ENCODE results near the gene KIF3A. TPM values are rescaled to one million over a fixed set of nuclear protein-coding genes. Genes with fewer than 3 reads are reported as not detected.

KIF3A gene
- total RNA-seq, 1 experiment from 2014 or later: 13.2 TPM

DNA sequence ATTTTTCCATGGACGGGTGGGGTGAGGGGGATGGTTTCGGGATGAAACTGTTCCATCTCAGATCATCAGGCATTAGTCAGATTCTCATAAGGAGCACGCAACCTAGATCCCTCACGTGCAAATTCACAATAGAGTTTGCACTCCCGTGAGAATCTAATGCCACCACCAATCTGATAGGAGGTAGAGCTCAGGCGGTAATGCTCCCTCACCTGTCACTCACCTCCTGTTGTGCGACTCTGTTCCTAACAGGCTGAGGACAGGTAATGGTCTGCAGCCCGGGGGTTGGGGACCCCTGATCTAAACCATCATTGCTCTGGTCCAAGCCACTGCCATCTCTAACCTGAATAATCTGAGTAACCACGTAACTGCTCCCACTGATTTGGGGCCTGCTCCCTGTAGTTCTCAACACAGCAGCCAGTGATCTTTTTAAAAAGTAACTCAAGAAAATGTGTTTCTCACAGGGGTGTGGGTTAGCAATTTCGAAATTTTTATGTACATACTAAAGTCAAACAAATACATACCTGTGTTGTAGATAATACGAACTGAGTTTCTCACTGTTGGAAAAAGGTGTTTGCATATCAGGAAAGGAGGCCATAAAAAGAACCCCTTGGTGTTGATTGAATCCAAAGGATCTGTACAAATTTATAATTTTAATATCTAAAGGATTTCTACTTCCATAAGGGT lies 90.6 kb downstream of the KIF3A start:
- Histone ChIP-seq H3K9ac (ENCODE audit: extremely low read depth, insufficient read length, low read length) (no peak overlapping the region), H3K27me3 (ENCODE audit: insufficient read depth, low read length) (no peaks in the 10 kb centered on the region), H2BK5ac (ENCODE audit: insufficient read length, low read length) (no peak overlapping the region), H3K56ac (ENCODE audit: insufficient read length, low read depth, low read length) (no peak overlapping the region), H2AK5ac (ENCODE audit: insufficient read length, low read length) (no peak overlapping the region), H3K4me1 (ENCODE audit: insufficient read depth, low read length) (peaks cover 4% of the 10 kb centered on the region; the same call in 1 of the 2 replicates), H2BK12ac (ENCODE audit: insufficient read length, low read depth, low read length) (no peak overlapping the region), H3K4me2 (ENCODE audit: insufficient read depth, insufficient read length, low read length) (no peak overlapping the region), H3K14ac (ENCODE audit: insufficient read depth, low read length) (no peak overlapping the region), H4K5ac (ENCODE audit: insufficient read length, low read depth, low read length) (no peak overlapping the region), H2AFZ (ENCODE audit: low read length) (no peak overlapping the region), H3K27ac (ENCODE audit: insufficient read length, low read depth, low read length) (no peak overlapping the region), H3K18ac (ENCODE audit: insufficient read length, low read depth, low read length) (no peak overlapping the region), H4K20me1 (ENCODE audit: control insufficient read depth, insufficient read depth, insufficient read length) (no peaks in the 10 kb centered on the region), H3K23me2 (ENCODE audit: insufficient read length, low read depth, low read length, poor library complexity, severe bottlenecking) (no peaks in the 10 kb centered on the region), H3K9me3 (ENCODE audit: control insufficient read depth, low read depth, low read length) (peaks cover 9% of the 10 kb centered on the region), H2BK120ac (ENCODE audit: low read depth, low read length, poor library complexity, severe bottlenecking) (no peak overlapping the region), H4K8ac (replicated peaks; ENCODE audit: insufficient read length, low read depth, low read length) (no peak overlapping the region), H2BK20ac (ENCODE audit: low read depth, low read length, poor library complexity, severe bottlenecking) (no peak overlapping the region), H4K91ac (ENCODE audit: insufficient read length, low read depth, low read length) (no peak overlapping the region), H3K79me2 (ENCODE audit: insufficient read depth, low read length) (no peaks in the 10 kb centered on the region), H3K4ac (ENCODE audit: low read depth, low read length) (no peak overlapping the region), H3T11ph (ENCODE audit: low read length) (no peak overlapping the region), H2BK15ac (ENCODE audit: low read depth, low read length) (no peak overlapping the region), H3K79me1 (ENCODE audit: insufficient read depth, low read depth, low read length, poor library complexity, severe bottlenecking) (no peaks in the 10 kb centered on the region), H3K23ac (ENCODE audit: insufficient read length, low read depth, low read length) (no peak overlapping the region)
- Mint-ChIP-seq H3K36me3 (ENCODE audit: insufficient read depth in 1 of 3, low read depth in 3 of 3) (peaks cover 2 to 32% (median 16%) of the 10 kb centered on the region in 3 experiments; a peak in 5 of 7 replicates), H3K9me3 (peaks cover 6 to 25% of the 10 kb centered on the region in 2 experiments; a peak in 4 of 5 replicates), H3K27me3 (ENCODE audit: low read depth) (peaks cover 20% of the 10 kb centered on the region), H3K4me3 (no peak overlapping the region), H3K27ac (no peak overlapping the region), H3K4me1 (peaks cover 13 to 16% of the 10 kb centered on the region in 2 experiments)
- WGBS (ENCODE audit: extremely low coverage, insufficient read length, low lambda C conversion rate): no CpG with 5 or more reads among the region's 11 CpGs
- DNase-seq: no peak
- no peak for TF ChIP-seq CTCF (conservative IDR thresholded peaks at IDR 0.05)
